ENCODE measurements around the gene NPTN.

Gene NPTN

DNA sequence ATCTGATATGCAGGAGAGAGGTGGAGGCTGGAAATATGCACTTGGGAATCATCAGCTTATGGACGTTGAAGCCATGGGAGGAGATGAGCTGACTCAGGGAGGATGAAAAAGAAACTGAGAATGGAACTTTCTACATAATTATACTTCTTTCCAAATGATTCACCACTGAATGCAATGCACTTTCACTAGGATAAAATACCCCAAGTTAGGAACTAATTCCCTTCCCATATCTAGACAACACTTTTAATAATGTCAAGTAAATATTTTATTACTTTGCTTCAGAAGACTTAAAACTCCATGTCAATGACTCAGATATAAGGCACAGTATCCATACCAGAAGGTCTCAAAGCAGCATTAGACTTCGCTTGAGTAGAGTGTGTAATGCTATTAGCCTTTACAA, 24.2 kb downstream of the NPTN start:
- H4K20me1 ChIP-seq (ENCODE audit: insufficient read depth) = peaks cover 4% of the 10 kb centered on the region; the same call in 1 of the 2 replicates
- no peaks in the 10 kb centered on the region for H3K36me3 ChIP-seq (ENCODE audit: insufficient read depth)
- H3K4me3 ChIP-seq (IDR thresholded peaks at IDR 0.05; ENCODE audit: insufficient read depth, low read depth, low read length) = no peak overlapping the region
- peaks cover 25% of the 10 kb centered on the region for H3K4me1 ChIP-seq (ENCODE audit: low read depth, poor library complexity, severe bottlenecking)
- H3K27ac ChIP-seq = no peak overlapping the region
- no peak overlapping the region for H3K4me2 ChIP-seq
- no peaks in the 10 kb centered on the region for H3K27me3 ChIP-seq (ENCODE audit: insufficient read depth, low read depth)
- no peak overlapping the region for H2AFZ ChIP-seq (ENCODE audit: low read depth)
- H3K9ac ChIP-seq = no peak overlapping the region
- TF ChIP-seq CTCF (conservative IDR thresholded peaks at IDR 0.05; ENCODE audit: low read depth, low read length) = no peak
- H3K79me2 ChIP-seq (ENCODE audit: insufficient read depth, low read depth) = peaks cover 16% of the 10 kb centered on the region

- Histone ChIP-seq H3K27ac (no peak overlapping the region), H3K4me3 (IDR thresholded peaks at IDR 0.05; ENCODE audit: insufficient read depth, low read depth, low read length) (no peak overlapping the region), H3K4me2 (no peak overlapping the region), H3K36me3 (ENCODE audit: insufficient read depth) (no peaks in the 10 kb centered on the region), H3K79me2 (ENCODE audit: insufficient read depth, low read depth) (peaks cover 11% of the 10 kb centered on the region), H3K9ac (no peak overlapping the region), H4K20me1 (ENCODE audit: insufficient read depth) (peaks cover 4% of the 10 kb centered on the region; the same call in 1 of the 2 replicates), H3K4me1 (ENCODE audit: low read depth, poor library complexity, severe bottlenecking) (peaks cover 27% of the 10 kb centered on the region), H3K27me3 (ENCODE audit: insufficient read depth, low read depth) (no peaks in the 10 kb centered on the region), H2AFZ (ENCODE audit: low read depth) (no peak overlapping the region)
- TF ChIP-seq CTCF (conservative IDR thresholded peaks at IDR 0.05; ENCODE audit: low read depth, low read length) = no peak
Observed at GRCh38 chr15:73608475-73608874, 24.7 kb downstream of the NPTN start.

- TF ChIP-seq CTCF (conservative IDR thresholded peaks at IDR 0.05; ENCODE audit: low read depth, low read length) = no peak
- H3K9ac ChIP-seq = no peak overlapping the region
- peaks cover 4% of the 10 kb centered on the region; the same call in 1 of the 2 replicates for H4K20me1 ChIP-seq (ENCODE audit: insufficient read depth)
- peaks cover 14% of the 10 kb centered on the region; the same call in 1 of the 2 replicates for H3K79me2 ChIP-seq (ENCODE audit: insufficient read depth, low read depth)
- H3K27ac ChIP-seq = no peak overlapping the region
- no peak overlapping the region; the same call in 1 of the 2 replicates for H3K4me2 ChIP-seq
- no peak overlapping the region for H2AFZ ChIP-seq (ENCODE audit: low read depth)
- H3K36me3 ChIP-seq (ENCODE audit: insufficient read depth) = no peaks in the 10 kb centered on the region
- peaks cover 33% of the 10 kb centered on the region for H3K4me1 ChIP-seq (ENCODE audit: low read depth, poor library complexity, severe bottlenecking)
- H3K27me3 ChIP-seq (ENCODE audit: insufficient read depth, low read depth) = no peaks in the 10 kb centered on the region
- no peak overlapping the region for H3K4me3 ChIP-seq (IDR thresholded peaks at IDR 0.05; ENCODE audit: insufficient read depth, low read depth, low read length)
Observed at GRCh38 chr15:73607843-73608242, 25.3 kb downstream of the NPTN start.

DNA sequence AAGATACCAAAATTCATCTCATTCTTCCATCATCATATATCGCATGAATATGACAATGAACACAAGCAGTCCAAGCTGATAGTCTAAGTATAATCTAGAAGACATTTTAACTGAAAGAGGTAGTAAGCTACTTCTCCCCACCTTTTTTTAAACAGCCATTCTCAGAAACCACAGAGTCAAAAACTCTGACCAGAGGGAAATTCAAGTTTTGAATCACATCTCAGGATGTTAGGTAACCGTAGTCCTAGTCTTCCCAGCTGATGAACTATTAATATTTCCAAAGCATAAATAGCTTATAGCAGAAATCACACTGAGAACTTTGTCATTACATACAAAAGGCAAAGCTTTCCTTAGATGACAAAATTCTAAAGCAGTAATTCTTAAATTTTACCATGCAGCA, 25.8 kb downstream of the NPTN start:
- no peak overlapping the region for H2AFZ ChIP-seq (ENCODE audit: low read depth)
- no peak overlapping the region for H3K27ac ChIP-seq
- H3K4me2 ChIP-seq = no peak overlapping the region; the same call in 1 of the 2 replicates
- peaks cover 4% of the 10 kb centered on the region; the same call in 1 of the 2 replicates for H4K20me1 ChIP-seq (ENCODE audit: insufficient read depth)
- H3K27me3 ChIP-seq (ENCODE audit: insufficient read depth, low read depth) = no peaks in the 10 kb centered on the region
- TF ChIP-seq CTCF (conservative IDR thresholded peaks at IDR 0.05; ENCODE audit: low read depth, low read length) = no peak
- no peaks in the 10 kb centered on the region for H3K36me3 ChIP-seq (ENCODE audit: insufficient read depth)
- H3K4me3 ChIP-seq (IDR thresholded peaks at IDR 0.05; ENCODE audit: insufficient read depth, low read depth, low read length) = no peak overlapping the region
- peaks cover 16% of the 10 kb centered on the region; the same call in 1 of the 2 replicates for H3K79me2 ChIP-seq (ENCODE audit: insufficient read depth, low read depth)
- H3K9ac ChIP-seq = no peak overlapping the region
- peaks cover 37% of the 10 kb centered on the region for H3K4me1 ChIP-seq (ENCODE audit: low read depth, poor library complexity, severe bottlenecking)

Data from KMS-11 (cell line).